HG02938 (cell line): ENCODE data around the gene GPRC5B.
A peak's percentile ranks its signal among the peaks of the same experiment; 100 is the strongest.

ENCODE experiments used
- ATAC-seq: cut with Tn5 transposase; IDR thresholded peaks from one replicate; pipeline ENCODE4 v1.9.1; 2021; ENCODE audit warnings: mild to moderate bottlenecking, moderate library complexity; ENCODE audit not compliant: unreplicated experiment

The GPRC5B gene

GRCh38 chr16:19898924-19899604 is 14.4 kb upstream of the GPRC5B start:
- no peak for ATAC-seq

DNA sequence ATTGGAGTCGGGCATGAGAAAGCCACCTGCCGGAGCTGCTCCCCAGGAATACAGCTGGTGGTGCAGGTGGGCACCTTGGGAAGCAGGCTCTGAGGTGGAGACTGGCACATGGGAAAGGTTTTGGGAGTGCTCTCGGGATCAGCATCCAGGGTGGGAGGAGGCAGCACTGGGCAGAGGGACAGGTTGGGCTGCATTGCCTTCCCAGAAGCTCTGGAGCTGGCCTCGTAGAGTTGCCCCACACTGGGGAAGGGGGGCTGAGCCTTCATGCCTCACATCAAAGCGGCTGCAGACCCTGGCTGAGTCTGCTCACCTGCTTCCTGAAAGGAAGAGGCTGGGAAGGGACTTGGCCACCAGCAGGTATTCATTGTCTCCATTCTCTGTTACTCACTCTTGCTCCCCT is 13.5 kb upstream of the GPRC5B start:
- ATAC-seq = no peak

DNA sequence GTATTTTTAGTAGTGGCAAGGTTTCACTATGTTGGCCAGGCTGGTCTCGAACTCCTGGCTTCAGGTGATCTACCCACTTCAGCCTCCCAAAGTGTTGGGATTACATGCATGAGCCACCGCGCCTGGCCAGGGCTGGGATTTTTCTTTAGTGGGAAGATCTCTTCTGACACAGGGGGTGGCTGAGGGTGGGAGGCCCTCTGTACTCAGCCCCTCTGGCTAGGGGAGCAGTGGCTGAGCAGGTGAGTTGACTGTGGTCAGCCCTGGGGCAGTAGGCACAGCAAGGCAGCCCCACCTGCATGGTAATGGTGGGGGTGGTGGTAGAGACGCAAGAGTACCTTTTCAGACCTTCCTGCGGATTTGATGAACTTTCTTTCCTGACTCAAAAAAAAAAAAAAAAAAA is 12.3 kb upstream of the GPRC5B start:
- no peak for ATAC-seq

GRCh38 chr16:19894586-19894985 is 9.9 kb upstream of the GPRC5B start:
- no peak for ATAC-seq

GRCh38 chr16:19892902-19893301 is 8.3 kb upstream of the GPRC5B start:
- no peak for ATAC-seq

DNA sequence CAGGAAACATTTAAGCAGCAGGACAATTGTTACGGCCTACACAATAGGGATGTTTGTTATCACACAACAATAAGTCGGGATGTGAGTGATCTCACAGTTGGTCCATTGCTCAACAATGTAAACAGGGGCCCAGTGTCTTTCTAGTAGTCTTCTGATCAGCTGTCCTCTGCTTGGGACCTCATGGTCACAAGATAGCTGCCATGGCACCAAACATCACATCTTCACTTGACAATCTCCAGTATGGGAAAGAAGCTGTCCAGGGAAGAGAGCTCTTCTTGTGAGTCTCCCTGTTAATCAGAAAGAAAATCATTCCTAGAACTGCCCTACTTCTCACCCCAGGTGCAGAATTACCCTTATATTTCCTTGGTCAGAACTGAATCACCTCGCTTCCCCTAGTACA is 6.3 kb upstream of the GPRC5B start:
- ATAC-seq = no peak

GRCh38 chr16:19888834-19889233 is 4.2 kb upstream of the GPRC5B start:
- ATAC-seq = no peak

- ATAC-seq = peak; percentile 68
These were observed 1.7 kb upstream of the GPRC5B start for GRCh38 chr16:19886073-19886941.

DNA sequence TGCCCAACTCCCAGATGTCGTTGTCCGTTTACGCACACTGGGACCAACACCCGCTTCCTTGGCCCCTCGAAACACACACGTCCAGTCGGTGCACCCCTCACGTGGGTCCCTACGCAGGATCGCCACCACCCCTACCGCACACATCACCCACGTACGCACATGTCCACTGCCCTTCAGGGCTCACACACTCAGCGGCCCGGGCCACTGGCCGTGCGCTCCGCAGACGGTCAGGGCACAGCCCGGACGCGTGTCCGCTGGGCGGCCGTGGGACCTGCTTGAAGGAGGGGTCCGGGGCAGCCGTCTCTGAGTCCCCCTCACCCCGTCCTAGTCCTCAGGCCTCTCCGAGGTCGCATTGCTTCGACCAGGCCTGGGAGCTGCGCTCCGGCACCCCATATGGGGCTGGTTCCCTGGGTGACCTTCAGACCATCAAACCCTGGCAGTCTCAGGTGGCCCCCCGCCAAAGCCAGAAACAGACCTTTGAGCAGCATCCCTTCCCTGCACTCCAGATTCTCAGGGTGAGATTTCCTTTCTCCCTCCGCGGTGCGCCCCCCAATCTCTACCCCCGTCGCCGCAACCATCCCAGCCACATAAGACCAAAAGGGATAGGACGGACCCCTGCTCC is 914 bp upstream of the GPRC5B start:
- ATAC-seq = no peak

DNA sequence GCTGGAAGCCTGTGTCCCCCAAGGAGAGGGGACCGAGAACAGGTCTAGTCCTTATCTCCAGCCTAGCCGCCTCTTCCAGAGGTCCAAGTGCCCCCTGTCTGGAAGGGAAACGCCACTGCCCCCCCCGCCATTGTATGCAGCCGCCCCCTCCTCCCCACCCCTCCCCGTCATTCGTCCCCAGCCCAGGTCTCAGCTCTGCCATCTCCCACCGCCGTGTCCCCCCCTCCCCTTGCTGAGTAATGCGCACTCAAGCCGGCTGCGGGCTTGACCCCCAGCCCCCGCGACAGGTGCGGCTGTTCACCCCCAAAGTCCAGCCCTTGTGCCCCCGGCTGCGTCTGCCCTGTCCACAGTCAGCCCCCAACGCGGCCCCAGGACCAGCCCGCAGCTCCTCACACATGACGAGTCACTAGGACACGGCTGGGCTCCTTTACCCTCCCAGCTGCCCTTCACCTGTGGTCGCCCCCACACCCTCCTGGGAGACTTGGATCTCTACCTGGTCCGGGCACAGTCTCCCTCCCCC is 622 bp downstream of the GPRC5B start:
- ATAC-seq = no peak

GRCh38 chr16:19883296-19883965 is 1.2 kb downstream of the GPRC5B start:
- ATAC-seq = no peak

DNA sequence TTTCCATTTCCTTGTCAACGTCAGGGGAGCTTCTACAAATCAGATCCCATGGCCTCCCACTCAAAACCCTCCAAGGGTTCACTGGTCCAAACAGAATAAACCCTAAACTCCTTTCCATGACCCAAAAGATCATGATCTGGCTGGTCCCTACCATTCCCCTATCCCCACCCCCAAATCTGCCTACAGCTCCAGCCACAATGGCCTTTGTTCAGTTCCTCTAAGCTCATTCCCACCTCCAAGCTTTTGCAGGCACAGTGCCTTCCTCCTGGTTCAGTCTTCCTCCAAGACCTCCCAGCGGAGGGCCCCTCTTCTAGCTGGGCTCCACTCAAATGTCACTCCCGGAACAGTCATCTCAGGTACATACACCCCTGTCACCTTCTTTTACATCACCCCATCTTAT is 2.0 kb downstream of the GPRC5B start:
- ATAC-seq = no peak

GRCh38 chr16:19882186-19882585 is 2.5 kb downstream of the GPRC5B start:
- ATAC-seq = no peak

GRCh38 chr16:19881783-19882182 is 2.9 kb downstream of the GPRC5B start:
- no peak for ATAC-seq

GRCh38 chr16:19881028-19881427 is 3.6 kb downstream of the GPRC5B start:
- ATAC-seq = no peak

GRCh38 chr16:19879241-19879792 is 5.3 kb downstream of the GPRC5B start:
- no peak for ATAC-seq

DNA sequence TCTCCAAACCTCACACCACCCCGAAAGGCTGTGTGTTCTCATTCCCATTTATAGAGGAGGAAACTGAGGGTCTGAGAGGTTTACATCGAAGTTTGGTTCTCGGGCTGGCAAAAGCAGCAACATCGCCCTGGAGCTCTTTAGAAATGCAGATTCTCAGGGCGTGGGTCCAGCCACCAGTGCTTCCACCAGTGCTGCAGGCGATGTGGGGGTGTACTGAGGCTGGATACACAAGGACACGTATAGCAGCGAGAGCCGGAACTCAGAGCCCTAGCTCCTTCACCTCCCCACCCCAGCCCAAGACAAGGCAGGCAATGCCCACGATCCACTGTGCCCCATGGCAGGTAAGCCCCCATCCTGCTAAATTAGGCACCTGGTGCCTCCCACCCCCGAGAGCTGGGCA is 5.9 kb downstream of the GPRC5B start:
- no peak for ATAC-seq

DNA sequence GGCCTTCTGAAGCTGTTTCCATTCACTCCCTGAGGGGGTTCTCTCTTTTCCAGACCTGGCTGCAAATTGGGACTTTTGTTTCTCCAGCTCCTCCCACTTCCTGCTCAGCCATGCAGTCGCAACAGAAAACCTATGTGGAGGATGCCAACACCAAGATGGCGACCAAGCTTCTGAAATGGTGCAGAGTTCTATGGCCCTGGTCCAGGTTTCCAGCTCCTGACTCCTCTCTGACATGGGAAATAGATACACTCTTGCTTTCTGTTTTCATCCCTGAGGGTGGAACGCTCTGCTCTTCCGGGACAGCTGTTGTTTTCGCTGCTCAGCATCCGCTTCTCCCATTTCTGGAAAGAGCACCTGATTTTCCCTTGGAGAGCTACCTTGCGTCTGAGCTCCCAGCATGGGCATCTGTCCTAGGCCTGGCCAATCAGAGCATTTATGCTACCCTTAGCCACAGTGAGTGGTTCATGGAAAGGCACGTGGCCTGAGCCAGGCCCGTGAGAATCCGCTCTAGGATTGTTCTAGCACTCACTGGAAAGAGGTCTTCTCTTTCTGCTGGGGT is 8.1 kb downstream of the GPRC5B start:
- no peak for ATAC-seq

DNA sequence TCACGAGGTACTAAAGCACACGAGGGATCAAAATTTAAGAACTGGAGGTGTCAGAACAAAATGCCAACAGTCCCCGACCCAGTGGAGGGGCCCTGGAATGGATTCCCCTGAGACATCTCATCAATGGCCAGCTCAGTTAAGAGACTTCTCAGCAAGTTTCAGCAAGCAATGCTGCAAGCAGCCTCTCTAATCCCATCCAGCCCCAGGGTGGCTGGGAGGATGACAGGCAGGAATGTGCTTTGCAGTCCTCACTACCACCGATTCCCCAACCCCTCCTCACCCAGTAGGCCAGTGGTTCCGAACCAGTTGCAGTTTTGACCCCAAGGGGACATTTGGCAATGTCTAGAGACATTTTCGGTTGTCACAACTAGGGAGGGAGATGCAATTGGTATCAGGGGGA is 8.7 kb downstream of the GPRC5B start:
- ATAC-seq = no peak

GRCh38 chr16:19874851-19875546 is 9.6 kb downstream of the GPRC5B start:
- ATAC-seq = no peak
